IMR-90 (cell line): ENCODE measurements around the gene CDH16. TPM values are rescaled to one million over a fixed set of nuclear protein-coding genes. Genes with fewer than 3 reads are reported as not detected.

ENCODE experiments used
- ATAC-seq: fragments of 200-7000 bp; cut with Tn5 transposase; 2 replicates; pipeline ENCODE4 v1.9.1; 2020; ENCODE audit warnings: low read depth, mild to moderate bottlenecking, moderate library complexity
- BruUV-seq: library from RNA; stranded (reverse); fragments of 400-500 nt; replicated peaks from 2 replicates; lab custom pipeline; 2021; lab: Mats Ljungman, UMichigan
- CTCF ChIA-PET: fragments of 300-600 bp; formaldehyde crosslinking; extraction: SDS; loops from one replicate; lab custom pipeline; 2021; ENCODE audit warnings: antibody characterized with exemption; lab: Yijun Ruan, JAX
- POLR2A ChIA-PET: fragments of 300-600 bp; sonication (Branson Sonifier 250); formaldehyde crosslinking; loops from one replicate; lab custom pipeline; 2022; ENCODE audit warnings: antibody characterized with exemption; ENCODE audit not compliant: unreplicated experiment; lab: Charles Lee
- DNase-seq: peaks from one replicate; pipeline ENCODE4 v3.0.0; 2013
- H2AFZ ChIP-seq: replicated peaks from 2 replicates; pipeline ENCODE3; 2013; ENCODE audit warnings: low read length, mild to moderate bottlenecking; ENCODE audit not compliant: poor library complexity
- H2AK5ac ChIP-seq: 2 replicates; pipeline ENCODE4 v1.6.1; 2013; ENCODE audit warnings: low read depth, low read length, inconsistent platforms
- H2AK9ac ChIP-seq: replicated peaks from 2 replicates; pipeline ENCODE3; 2013; ENCODE audit warnings: mild to moderate bottlenecking, low read depth, low read length, moderate library complexity; ENCODE audit not compliant: poor library complexity
- H2BK120ac ChIP-seq: 2 replicates; pipeline ENCODE4 v1.6.1; 2013; ENCODE audit warnings: low read depth, low read length, inconsistent platforms
- H2BK15ac ChIP-seq: 3 replicates; pipeline ENCODE4 v1.6.1; 2013; ENCODE audit warnings: low read depth, low read length, inconsistent platforms
- H2BK20ac ChIP-seq: 2 replicates; pipeline ENCODE4 v1.6.1; 2013; ENCODE audit warnings: low read depth, mild to moderate bottlenecking, inconsistent platforms, low read length, moderate library complexity
- H2BK5ac ChIP-seq: 2 replicates; pipeline ENCODE4 v1.6.1; 2013; ENCODE audit warnings: mild to moderate bottlenecking, low read depth, low read length, inconsistent platforms; ENCODE audit not compliant: poor library complexity, severe bottlenecking
- H3K14ac ChIP-seq: replicated peaks from 2 replicates; pipeline ENCODE4 v1.6.1; 2013; ENCODE audit warnings: low read depth, low read length, inconsistent platforms
- H3K18ac ChIP-seq: 2 replicates; pipeline ENCODE4 v1.6.1; 2013; ENCODE audit warnings: low read depth, low read length, control low read depth
- H3K23ac ChIP-seq: 2 replicates; pipeline ENCODE4 v1.6.1; 2013; ENCODE audit warnings: low read depth, low read length, inconsistent platforms
- H3K27ac ChIP-seq: 2 replicates; pipeline ENCODE4 v1.5.1; 2013; ENCODE audit warnings: mild to moderate bottlenecking, control low read depth, low read length; ENCODE audit not compliant: insufficient read depth
- H3K27me3 ChIP-seq: 2 replicates; pipeline ENCODE4 v1.6.1; 2013; ENCODE audit warnings: low read length; ENCODE audit not compliant: control insufficient read depth, insufficient read depth
- H3K36me3 ChIP-seq: 2 replicates; pipeline ENCODE4 v1.6.1; 2013; ENCODE audit warnings: low read length, mixed read lengths; ENCODE audit not compliant: control insufficient read depth, insufficient read depth
- H3K4ac ChIP-seq: 2 replicates; pipeline ENCODE4 v1.6.1; 2013; ENCODE audit warnings: low read depth, low read length, inconsistent platforms
- H3K4me1 ChIP-seq: 2 replicates; pipeline ENCODE4 v1.6.1; 2013; ENCODE audit warnings: low read length, mixed read lengths; ENCODE audit not compliant: control insufficient read depth, insufficient read depth
- H3K4me2 ChIP-seq: 2 replicates; pipeline ENCODE4 v1.6.1; 2013; ENCODE audit warnings: low read depth, mild to moderate bottlenecking, control low read depth, low read length, moderate library complexity
- H3K4me3 ChIP-seq: 2 replicates; pipeline ENCODE4 v1.5.1; 2013; ENCODE audit warnings: low read depth, mild to moderate bottlenecking, control low read depth, low read length, moderate library complexity; ENCODE audit not compliant: insufficient read depth
- H3K56ac ChIP-seq: 2 replicates; pipeline ENCODE4 v1.6.1; 2013; ENCODE audit warnings: low read length, inconsistent platforms; ENCODE audit not compliant: insufficient read depth; ENCODE audit errors: extremely low read depth
- H3K79me1 ChIP-seq, 2 experiments: 2 replicates each; pipeline ENCODE4 v1.6.1; 2013; ENCODE audit warnings: low read length in 2 of 2, inconsistent platforms in 1 of 2, low read depth in 1 of 2
- H3K9ac ChIP-seq: 2 replicates; pipeline ENCODE4 v1.6.1; 2013; ENCODE audit warnings: low read depth, low read length, control low read depth
- H3K9me1 ChIP-seq: 2 replicates; pipeline ENCODE4 v1.6.1; 2013; ENCODE audit warnings: low read length, inconsistent platforms; ENCODE audit not compliant: insufficient read depth
- H3K9me3 ChIP-seq: 2 replicates; pipeline ENCODE4 v1.6.1; 2013; ENCODE audit warnings: low read length; ENCODE audit not compliant: control insufficient read depth, insufficient read depth
- H4K20me1 ChIP-seq: 2 replicates; pipeline ENCODE4 v1.6.1; 2013; ENCODE audit warnings: low read length, inconsistent platforms; ENCODE audit not compliant: insufficient read depth
- H4K5ac ChIP-seq: 2 replicates; pipeline ENCODE4 v1.6.1; 2013; ENCODE audit warnings: mild to moderate bottlenecking, low read depth, low read length, control low read depth
- H4K8ac ChIP-seq, 2 experiments: 2 replicates each; pipeline ENCODE4 v1.6.1; 2013; ENCODE audit warnings: low read depth in 2 of 2, low read length in 2 of 2, control low read depth in 1 of 2, inconsistent platforms in 1 of 2
- H4K91ac ChIP-seq: 2 replicates; pipeline ENCODE4 v1.6.1; 2013; ENCODE audit warnings: low read depth, low read length, inconsistent platforms; ENCODE audit not compliant: insufficient read depth
- BHLHE40 ChIP-seq: fragments of 150-350 bp; IDR thresholded peaks from 2 replicates; pipeline ENCODE4 v1.6.1; 2016; ENCODE audit warnings: mild to moderate bottlenecking, low read depth, low read length
- CEBPB ChIP-seq: IDR thresholded peaks from 2 replicates; pipeline ENCODE4 v1.6.1; 2012; ENCODE audit warnings: low read depth, low read length, improper control_type of control experiment
- MXI1 ChIP-seq: IDR thresholded peaks from 2 replicates; pipeline ENCODE4 v1.6.1; 2012; ENCODE audit warnings: low read depth, mild to moderate bottlenecking, low read length, moderate library complexity, borderline replicate concordance
- RCOR1 ChIP-seq: IDR thresholded peaks from 2 replicates; pipeline ENCODE4 v1.6.1; 2012; ENCODE audit warnings: mild to moderate bottlenecking, low read length, improper control_type of control experiment; ENCODE audit not compliant: insufficient replicate concordance
- WGBS, 2 experiments: methylation state at CpG; one replicate each; pipeline versions ENCODE4 v1.1.5 to v1.1.7; 2013; ENCODE audit warnings: missing lambda C conversion rate in 2 of 2; ENCODE audit not compliant: insufficient read length in 1 of 2; ENCODE audit errors: extremely low coverage in 2 of 2; 5-methylcytosine and 5-hydroxymethylcytosine counted together
- dilution Hi-C: fragments of 300-500 bp; cut with HindIII; formaldehyde crosslinking; loops from one replicate; pipeline ENCODE4 v1.14.3; 2018; ENCODE audit warnings: low sequenced_read_pairs; ENCODE audit not compliant: unreplicated experiment
- in situ Hi-C: fragments of 300-500 bp; cut with MboI; formaldehyde crosslinking; loops from 3 replicates; pipeline ENCODE4 v1.14.3; 2019; ENCODE audit warnings: low sequenced_read_pairs, inconsistent platforms, mixed read lengths
- intact Hi-C: fragments of 100-400 bp; cut with micrococcal nuclease; formaldehyde crosslinking; loops from 2 replicates; pipeline ENCODE4 v1.10.0; 2022
- polyA plus RNA-seq, 3 experiments: library from polyadenylated mRNA; depleted of rRNA; stranded (reverse); fragments of >200 nt; gene quantifications; 2 replicates each; pipeline ENCODE4 v1.2.3, GENCODE V29; 2012; ENCODE audit warnings: low replicate concordance in 1 of 3
- total RNA-seq: library from RNA; depleted of rRNA; stranded (reverse); fragments of >200 nt; gene quantifications from 2 replicates; pipeline ENCODE4 v1.2.3, GENCODE V29; 2012
- TF ChIP-seq, protein P1 (sequence below): fragments of 150-350 bp; IDR thresholded peaks from 2 replicates; pipeline ENCODE4 v1.6.1; 2017; ENCODE audit warnings: mild to moderate bottlenecking, antibody characterized with exemption, low read length, low read depth

CDH16 gene
- total and polyA plus RNA-seq, 2 of the 4 experiments (the other 2 are of a cell fraction) = not detected

DNA sequence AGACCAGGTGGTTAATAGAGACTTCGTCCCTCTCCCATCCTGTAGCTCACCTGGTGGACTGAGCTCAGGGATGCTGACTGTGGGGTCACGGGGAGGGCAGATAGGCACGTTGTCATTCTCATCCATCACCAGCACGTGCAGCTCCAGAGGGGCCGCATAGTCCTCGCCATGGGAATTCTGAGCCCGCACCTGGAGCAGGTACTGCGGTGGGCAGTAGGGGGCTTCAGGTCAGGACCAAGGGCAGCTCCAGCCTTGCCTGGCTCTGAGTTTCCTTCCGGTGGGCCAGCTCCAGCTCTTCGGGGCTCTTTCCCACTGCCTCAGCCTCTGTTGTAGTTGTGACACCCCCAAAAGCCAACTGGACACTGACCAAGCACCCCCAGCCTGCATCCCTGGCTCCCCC, 5.6 kb downstream of the CDH16 start:
- no TSS peak for BruUV-seq
- Histone ChIP-seq H3K18ac (no peak overlapping the region), H3K4me2 (no peak overlapping the region), H4K5ac (no peak overlapping the region), H3K9me3 (no peaks in the 10 kb centered on the region), H4K20me1 (no peaks in the 10 kb centered on the region), H3K36me3 (no peaks in the 10 kb centered on the region), H3K56ac (no peak overlapping the region), H3K9me1 (no peaks in the 10 kb centered on the region), H3K4ac (no peak overlapping the region), H2AFZ (no peak overlapping the region), H3K9ac (no peak overlapping the region), H2AK5ac (no peak overlapping the region), H3K79me1 (no peaks in the 10 kb centered on the region), H3K4me1 (no peaks in the 10 kb centered on the region), H2BK5ac (no peak overlapping the region), H4K8ac (no peak overlapping the region), H3K23ac (no peak overlapping the region), H3K4me3 (no peak overlapping the region), H3K27ac (no peak overlapping the region), H3K14ac (no peak overlapping the region), H2AK9ac (no peak overlapping the region), H4K91ac (no peak overlapping the region), H2BK15ac (no peak overlapping the region), H2BK20ac (no peak overlapping the region), H2BK120ac (no peak overlapping the region), H3K27me3 (peaks cover 30% of the 10 kb centered on the region)
- no peak for ATAC-seq
- intact Hi-C loops = no loop called here
- TF ChIP-seq MXI1 = no peak
- no peak for TF ChIP-seq BHLHE40
- no peak for TF ChIP-seq RCOR1
- TF ChIP-seq, protein P1, sequence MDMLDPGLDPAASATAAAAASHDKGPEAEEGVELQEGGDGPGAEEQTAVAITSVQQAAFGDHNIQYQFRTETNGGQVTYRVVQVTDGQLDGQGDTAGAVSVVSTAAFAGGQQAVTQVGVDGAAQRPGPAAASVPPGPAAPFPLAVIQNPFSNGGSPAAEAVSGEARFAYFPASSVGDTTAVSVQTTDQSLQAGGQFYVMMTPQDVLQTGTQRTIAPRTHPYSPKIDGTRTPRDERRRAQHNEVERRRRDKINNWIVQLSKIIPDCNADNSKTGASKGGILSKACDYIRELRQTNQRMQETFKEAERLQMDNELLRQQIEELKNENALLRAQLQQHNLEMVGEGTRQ = no peak
- TF ChIP-seq CEBPB = no peak
- in situ Hi-C loops = no loop called here
- no peak for DNase-seq
- dilution Hi-C loops = no loop called here
- WGBS, 2 experiments = 71% methylated on average over 3 of the region's 10 CpGs; no CpG with 5 or more reads in 1 of the 2 experiments
- ChIA-PET POLR2A (no interaction called here), CTCF (no interaction called here)
